Sigmoid colon (tissue), 7 donors: Measurements from ENCODE around the gene GOLGA6A. TPM values are rescaled to one million over a fixed set of nuclear protein-coding genes. Genes with fewer than 3 reads are reported as not detected.
A peak's percentile ranks its signal among the peaks of the same experiment; 100 is the strongest.

ENCODE experiments used
- DNase-seq: peaks from one replicate; pipeline ENCODE4 v3.0.0-alpha.2; 2019
- H3K27ac ChIP-seq, 4 donors: fragments of 200-600 bp; sonication (generic); one replicate each; pipeline ENCODE4 v1.5.1; 2016 to 2019; ENCODE audit warnings: mild to moderate bottlenecking in 1 of 4
- H3K27me3 ChIP-seq, 3 donors: fragments of 200-600 bp; sonication (generic); one replicate each; pipeline ENCODE4 v1.5.1; 2019; ENCODE audit warnings: mild to moderate bottlenecking in 1 of 3
- H3K36me3 ChIP-seq, 4 donors: fragments of 200-600 bp; sonication (generic); one replicate each; pipeline ENCODE4 v1.5.1; 2016 to 2019
- H3K4me1 ChIP-seq, 4 donors: fragments of 200-600 bp; sonication (generic); one replicate each; pipeline ENCODE4 v1.5.1; 2017 to 2019
- H3K4me3 ChIP-seq, 4 donors: fragments of 200-600 bp; sonication (generic); one replicate each; pipeline ENCODE4 v1.5.1; 2017 to 2019; ENCODE audit warnings: mild to moderate bottlenecking in 2 of 4, moderate library complexity in 1 of 4
- H3K9me3 ChIP-seq, 4 donors: fragments of 200-600 bp in 3 of 4; sonication (generic) in 3 of 4; one replicate each; pipeline versions ENCODE4 v1.5.1 to v1.6.1; 2013 to 2019
- EP300 ChIP-seq, 4 donors: sonication (generic); formaldehyde crosslinking; IDR thresholded peaks; one replicate each; pipeline ENCODE4 v1.6.1; 2017; ENCODE audit warnings: antibody characterized with exemption in 4 of 4
- POLR2A ChIP-seq, 2 donors: fragments of 450-650 bp; IDR thresholded peaks; one replicate each; pipeline ENCODE4 v1.6.1; 2016; ENCODE audit warnings: antibody characterized with exemption in 2 of 2, mild to moderate bottlenecking in 2 of 2, moderate library complexity in 2 of 2
- POLR2AphosphoS5 ChIP-seq, 4 donors: sonication (generic); formaldehyde crosslinking; IDR thresholded peaks; one replicate each; pipeline ENCODE4 v1.6.1; 2017; ENCODE audit warnings: antibody characterized with exemption in 4 of 4
- WGBS, 2 donors: extraction: QIAGEN DNeasy Blood & Tissue Kit; methylation state at CpG; one replicate each; pipeline ENCODE4 v1.1.7; 2013; 5-methylcytosine and 5-hydroxymethylcytosine counted together
- intact Hi-C: fragments of 100-400 bp; cut with DNase I; formaldehyde crosslinking; loops from one replicate; pipeline ENCODE4 v1.15.1; 2023
- polyA plus RNA-seq, 3 donors: library from polyadenylated mRNA; stranded (reverse); fragments of 200-250 nt; gene quantifications; one replicate each; pipeline ENCODE4 v1.2.3, GENCODE V29; 2013
- total RNA-seq, 4 donors: library from RNA; depleted of rRNA; stranded (reverse); fragments of >200 nt; gene quantifications; one replicate each; pipeline ENCODE4 v1.1.0, GENCODE V29; 2016
- TF ChIP-seq, protein P1 (sequence below), 4 experiments: fragments of 450-650 bp in 3 of 4; fragments of 200-600 bp in 1 of 4; IDR thresholded peaks; one replicate each; pipeline ENCODE4 v1.5.1; 2016 to 2019; ENCODE audit warnings: antibody characterized with exemption in 4 of 4, mild to moderate bottlenecking in 3 of 4, moderate library complexity in 2 of 4
- donor health status: healthy with polysubstance abuse.
- donor health status: Bipolar disorder and iron deficiency.
- donor health status: healthy.

Gene GOLGA6A
- total and polyA plus RNA-seq, 7 donors: not detected

DNA sequence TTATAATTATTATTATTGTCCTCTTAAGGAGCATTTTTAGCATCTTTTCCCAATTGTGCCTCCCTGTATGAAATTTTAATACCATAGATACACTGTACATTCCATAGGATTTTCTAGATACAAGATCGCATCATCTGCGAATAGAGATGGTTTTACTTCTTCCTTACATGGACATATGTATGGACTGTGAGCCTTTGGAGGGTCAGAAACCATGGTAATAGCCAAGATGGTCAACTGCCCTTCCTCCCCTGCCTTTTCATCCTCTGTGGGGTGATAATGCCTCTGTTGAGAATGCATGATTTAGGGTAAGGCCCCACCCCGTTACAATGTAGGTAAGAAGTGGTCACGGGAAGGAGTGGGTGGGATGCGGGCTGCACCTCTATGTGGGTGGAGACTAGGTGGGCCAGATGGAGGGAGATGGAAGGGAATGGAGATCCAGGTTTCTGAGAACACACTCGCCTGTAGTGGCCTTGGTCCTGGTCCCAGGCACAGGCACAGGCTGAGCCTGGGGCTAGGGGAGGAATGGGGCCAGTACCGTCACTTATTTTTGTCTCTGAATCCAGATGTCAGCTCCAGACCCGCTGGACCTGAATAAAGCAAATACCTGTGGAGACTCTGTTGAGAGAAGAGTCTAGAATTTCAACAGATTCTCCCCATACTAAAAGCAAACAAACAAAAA, 31.7 kb downstream of the GOLGA6A start:
- Histone ChIP-seq H3K4me1 (peaks cover 0 to 54% (median 49%) of the 10 kb centered on the region in 4 donors), H3K9me3 (no peaks in the 10 kb centered on the region), H3K36me3 (no peaks in the 10 kb centered on the region), H3K27ac (peak overlapping the region; percentile 68 to 82 (median 80)), H3K4me3 (no peak overlapping the region), H3K27me3 (no peaks in the 10 kb centered on the region)
- intact Hi-C loops: loop anchor here (10.0 kb wide), 1 partner anchor 254 kb away; no protein-coding TSS in a partner anchor
- TF ChIP-seq POLR2AphosphoS5 (IDR thresholded peaks at IDR 0.05) (no peak), POLR2A (IDR thresholded peaks at IDR 0.05) (no peak), EP300 (IDR thresholded peaks at IDR 0.05) (no peak)
- TF ChIP-seq, protein P1, sequence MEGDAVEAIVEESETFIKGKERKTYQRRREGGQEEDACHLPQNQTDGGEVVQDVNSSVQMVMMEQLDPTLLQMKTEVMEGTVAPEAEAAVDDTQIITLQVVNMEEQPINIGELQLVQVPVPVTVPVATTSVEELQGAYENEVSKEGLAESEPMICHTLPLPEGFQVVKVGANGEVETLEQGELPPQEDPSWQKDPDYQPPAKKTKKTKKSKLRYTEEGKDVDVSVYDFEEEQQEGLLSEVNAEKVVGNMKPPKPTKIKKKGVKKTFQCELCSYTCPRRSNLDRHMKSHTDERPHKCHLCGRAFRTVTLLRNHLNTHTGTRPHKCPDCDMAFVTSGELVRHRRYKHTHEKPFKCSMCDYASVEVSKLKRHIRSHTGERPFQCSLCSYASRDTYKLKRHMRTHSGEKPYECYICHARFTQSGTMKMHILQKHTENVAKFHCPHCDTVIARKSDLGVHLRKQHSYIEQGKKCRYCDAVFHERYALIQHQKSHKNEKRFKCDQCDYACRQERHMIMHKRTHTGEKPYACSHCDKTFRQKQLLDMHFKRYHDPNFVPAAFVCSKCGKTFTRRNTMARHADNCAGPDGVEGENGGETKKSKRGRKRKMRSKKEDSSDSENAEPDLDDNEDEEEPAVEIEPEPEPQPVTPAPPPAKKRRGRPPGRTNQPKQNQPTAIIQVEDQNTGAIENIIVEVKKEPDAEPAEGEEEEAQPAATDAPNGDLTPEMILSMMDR (IDR thresholded peaks at IDR 0.05): no peak
- DNase-seq: no peak
- 77 to 83% methylated on average over 8 of the region's 8 CpGs for WGBS, 2 donors

DNA sequence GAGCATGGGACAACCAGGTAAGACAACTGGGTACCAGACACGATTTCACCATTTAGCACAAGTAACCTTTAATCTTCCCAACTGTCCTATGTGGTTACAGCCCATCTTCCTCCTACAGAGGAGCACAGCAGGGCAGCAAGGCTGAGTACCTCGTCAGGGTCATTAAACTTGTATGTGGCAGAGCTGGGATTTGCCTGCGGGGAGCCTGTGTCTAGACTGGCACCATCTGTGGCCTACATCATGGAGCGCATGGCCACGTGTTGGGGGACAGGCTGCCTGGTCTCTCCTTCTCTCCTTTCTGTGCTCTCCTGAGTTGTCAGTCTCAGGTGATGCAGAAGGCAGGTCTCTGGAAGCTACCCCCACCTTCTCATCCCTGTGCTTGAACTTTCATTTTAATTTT, 32.2 kb downstream of the GOLGA6A start:
- no peak for DNase-seq
- Histone ChIP-seq H3K4me3 (no peak overlapping the region), H3K9me3 (no peaks in the 10 kb centered on the region), H3K36me3 (peaks cover 0 to 2% (median under 1%) of the 10 kb centered on the region in 4 donors), H3K4me1 (peaks cover 0 to 54% (median 49%) of the 10 kb centered on the region in 4 donors), H3K27ac (peak overlapping the region; percentile 68 to 82 (median 80)), H3K27me3 (no peaks in the 10 kb centered on the region)
- WGBS, 2 donors: 71 to 84% methylated on average over 5 of the region's 5 CpGs
- no peak for TF ChIP-seq EP300 (IDR thresholded peaks at IDR 0.05)
- TF ChIP-seq POLR2A (IDR thresholded peaks at IDR 0.05): no peak
- TF ChIP-seq, protein P1 (IDR thresholded peaks at IDR 0.05): no peak
- TF ChIP-seq POLR2AphosphoS5 (IDR thresholded peaks at IDR 0.05): no peak
- intact Hi-C loops: loop anchor here (10.0 kb wide), 1 partner anchor 255 kb away; no protein-coding TSS in a partner anchor

DNA sequence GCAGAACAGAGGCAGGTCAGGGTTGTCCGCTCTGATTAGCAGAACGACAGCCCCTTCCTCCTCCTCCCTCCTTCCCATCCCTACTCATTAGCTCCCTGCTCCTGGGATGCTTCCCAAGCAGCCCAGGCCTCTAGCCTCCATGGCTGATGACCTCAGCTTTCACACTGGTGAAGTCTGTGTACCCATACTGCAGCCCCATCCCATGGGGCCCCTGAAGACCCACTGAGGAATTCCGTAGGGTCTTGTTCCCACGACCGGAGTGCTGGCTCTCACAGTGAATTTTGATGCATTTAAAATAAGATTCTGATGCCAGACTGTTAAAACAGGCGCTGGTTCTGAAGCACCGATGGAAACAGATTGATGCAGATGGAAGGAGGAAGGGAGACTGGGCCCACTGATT, 36.1 kb downstream of the GOLGA6A start:
- Histone ChIP-seq H3K36me3 (peaks cover 0 to 29% (median 8%) of the 10 kb centered on the region in 4 donors), H3K9me3 (no peaks in the 10 kb centered on the region), H3K4me1 (peaks cover 0 to 32% (median 28%) of the 10 kb centered on the region in 4 donors), H3K27me3 (no peaks in the 10 kb centered on the region), H3K4me3 (no peak overlapping the region), H3K27ac (no peak overlapping the region)
- TF ChIP-seq POLR2AphosphoS5 (IDR thresholded peaks at IDR 0.05) (no peak), EP300 (IDR thresholded peaks at IDR 0.05) (no peak), POLR2A (IDR thresholded peaks at IDR 0.05) (no peak)
- TF ChIP-seq, protein P1 (IDR thresholded peaks at IDR 0.05): no peak
- 86 to 90% methylated on average over 7 of the region's 7 CpGs for WGBS, 2 donors
- intact Hi-C loops: loop anchor here (5.0 kb wide), 1 partner anchor 54 kb away; the partner anchor contains the start of genes PML and STOML1
- DNase-seq: no peak

DNA sequence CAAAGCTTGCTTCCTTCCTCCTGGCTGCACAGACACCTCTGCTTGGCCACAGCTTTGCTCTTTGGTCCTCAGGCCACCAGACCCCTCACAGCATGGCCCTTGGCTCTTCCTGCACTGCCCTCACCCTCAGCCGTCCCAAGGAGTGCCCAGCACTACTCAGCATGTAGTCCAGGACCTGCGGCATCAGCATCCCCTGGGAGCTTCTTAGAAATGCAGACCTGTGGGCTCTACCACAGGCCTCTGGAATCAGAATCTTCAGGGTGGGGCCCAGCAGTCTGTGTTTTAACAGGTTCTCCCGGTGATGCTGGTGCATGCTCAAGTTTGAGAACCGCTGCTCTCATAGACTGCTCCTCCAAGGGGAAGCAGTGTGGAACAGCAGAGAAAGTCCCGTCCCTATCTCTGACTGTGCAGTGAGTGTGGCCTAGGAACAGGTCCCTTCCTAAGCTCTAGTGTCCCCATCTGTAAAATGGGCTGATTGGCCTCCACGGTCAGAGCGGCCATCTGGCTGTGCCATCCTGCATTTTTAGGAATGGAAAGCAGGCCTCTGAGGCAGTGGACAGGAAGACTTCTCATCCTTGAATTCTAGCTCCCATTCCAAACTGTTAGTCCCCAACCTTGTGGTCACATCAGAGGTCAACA, 36.6 kb downstream of the GOLGA6A start:
- intact Hi-C loops: loop anchor here (5.0 kb wide), 1 partner anchor 53 kb away; the partner anchor contains the start of genes PML and STOML1
- Histone ChIP-seq H3K27ac (no peak overlapping the region), H3K4me1 (peaks cover 0 to 32% (median 28%) of the 10 kb centered on the region in 4 donors), H3K27me3 (no peaks in the 10 kb centered on the region), H3K4me3 (no peak overlapping the region), H3K36me3 (peaks cover 0 to 29% (median 8%) of the 10 kb centered on the region in 4 donors), H3K9me3 (no peaks in the 10 kb centered on the region)
- TF ChIP-seq POLR2A (IDR thresholded peaks at IDR 0.05) (no peak), EP300 (IDR thresholded peaks at IDR 0.05) (no peak), POLR2AphosphoS5 (IDR thresholded peaks at IDR 0.05) (no peak)
- TF ChIP-seq, protein P1 (IDR thresholded peaks at IDR 0.05): no peak
- DNase-seq: no peak
- 80 to 81% methylated on average over 7 of the region's 7 CpGs for WGBS, 2 donors
